ENCODE data around the gene NOTUM.
A peak's percentile ranks its signal among the peaks of the same experiment; 100 is the strongest.
"Not testable (repeated sequence)": the region's sequence is repeated elsewhere in the genome, so short reads cannot be mapped to it uniquely, and the experiment has no call there.

NOTUM gene

GRCh38 chr17:81922566-81923301 lies 38.3 kb downstream of the NOTUM start:
- peak; percentile 63 for DNase-seq

- DNase-seq = no peak
These were observed 38.9 kb downstream of the NOTUM start for GRCh38 chr17:81921996-81922565.

- no peak for DNase-seq
These were observed 39.5 kb downstream of the NOTUM start for GRCh38 chr17:81921537-81921862.

GRCh38 chr17:81920612-81921536 lies 40.1 kb downstream of the NOTUM start:
- DNase-seq = peak; percentile 61

- peak; percentile 58 for DNase-seq
These were observed 42.0 kb downstream of the NOTUM start for GRCh38 chr17:81918832-81919545.

GRCh38 chr17:81918333-81918669 lies 42.7 kb downstream of the NOTUM start:
- not testable (repeated sequence) for DNase-seq

GRCh38 chr17:81917565-81918332 lies 43.2 kb downstream of the NOTUM start, which contains the start of gene SIRT7:
SIRT7 (minus strand) TSS chr17:81918176; CDS start chr17:81918131, 45 bp downstream.
- DNase-seq = peak; percentile 62

GRCh38 chr17:81916234-81917001 lies 44.6 kb downstream of the NOTUM start:
- no peak for DNase-seq

GRCh38 chr17:81915331-81915730 lies 45.7 kb downstream of the NOTUM start:
- DNase-seq = no peak

- no peak for DNase-seq
These were observed 46.7 kb downstream of the NOTUM start for GRCh38 chr17:81914103-81914850.

GRCh38 chr17:81913394-81914102 lies 47.4 kb downstream of the NOTUM start:
- DNase-seq = no peak

- DNase-seq = no peak
These were observed 48.3 kb downstream of the NOTUM start for GRCh38 chr17:81912441-81913309.

GRCh38 chr17:81911969-81912368 lies 49.0 kb downstream of the NOTUM start:
- no peak for DNase-seq

GRCh38 chr17:81911277-81911961 lies 49.6 kb downstream of the NOTUM start, which contains the start of gene PCYT2:
PCYT2 (minus strand) TSS chr17:81911399; CDS start chr17:81911355, 44 bp downstream.
- peak; percentile 41 for DNase-seq

- DNase-seq = no peak
These were observed 50.1 kb downstream of the NOTUM start for GRCh38 chr17:81910840-81911276.

- DNase-seq = no peak
These were observed 50.8 kb downstream of the NOTUM start for GRCh38 chr17:81909966-81910839.

GRCh38 chr17:81909231-81909630 lies 51.8 kb downstream of the NOTUM start:
- DNase-seq = no peak
